HG03460 (cell line): ENCODE results near the gene MRAS.

Experiments
- ATAC-seq: cut with Tn5 transposase; IDR thresholded peaks from one replicate; pipeline ENCODE4 v1.9.1; 2021; ENCODE audit not compliant: unreplicated experiment

The MRAS gene

GRCh38 chr3:138347960-138348753 is at the start of gene MRAS:
Gene MRAS, plus strand, starts transcription at chr3:138348579. Its CDS starts 24,305 bp downstream, at chr3:138372884.
- ATAC-seq: no peak

- ATAC-seq: no peak
Observed at GRCh38 chr3:138300647-138301046, 47.7 kb upstream of the MRAS start.

- no peak for ATAC-seq
Observed at GRCh38 chr3:138303474-138303873, 44.9 kb upstream of the MRAS start.

GRCh38 chr3:138307899-138308298 is 40.5 kb upstream of the MRAS start:
- no peak for ATAC-seq

- ATAC-seq: no peak
Observed at GRCh38 chr3:138308783-138309182, 39.6 kb upstream of the MRAS start.

DNA sequence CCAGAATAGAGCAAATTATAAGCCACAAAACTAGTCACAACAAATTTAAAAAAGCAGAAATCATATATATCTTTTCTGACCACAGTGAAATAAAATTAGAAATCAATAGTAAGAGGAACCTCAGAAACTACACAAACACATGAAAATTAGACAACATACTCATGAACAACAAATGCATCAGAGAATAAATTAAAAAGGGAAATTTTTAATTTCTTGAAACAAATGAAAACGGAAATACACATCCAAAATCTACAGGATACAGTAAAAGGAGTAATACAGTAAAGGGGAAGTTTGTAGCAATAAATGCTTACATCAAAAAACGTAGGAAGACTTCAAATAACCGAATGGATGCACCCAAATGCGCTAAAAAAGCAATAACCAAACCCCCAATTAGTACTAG is 37.9 kb upstream of the MRAS start:
- ATAC-seq: no peak

DNA sequence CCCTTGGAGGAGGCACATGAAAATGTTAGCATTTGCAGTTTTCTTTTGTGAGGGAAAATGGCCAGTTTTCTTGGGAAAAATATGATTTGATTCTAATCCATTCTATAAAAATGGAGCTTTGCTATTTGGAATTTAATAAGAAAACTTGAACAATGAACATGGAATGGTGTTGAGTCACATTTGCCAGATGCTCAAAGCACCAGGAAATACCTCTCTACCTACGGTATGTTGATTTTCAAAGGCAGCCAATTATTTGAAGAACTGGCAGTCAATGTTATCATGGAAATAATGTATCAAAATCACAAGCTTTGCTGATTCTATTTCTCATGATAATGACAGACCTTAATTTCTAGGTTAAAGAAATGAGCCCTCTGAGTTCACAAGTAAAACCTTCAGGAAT is 33.6 kb upstream of the MRAS start:
- no peak for ATAC-seq

DNA sequence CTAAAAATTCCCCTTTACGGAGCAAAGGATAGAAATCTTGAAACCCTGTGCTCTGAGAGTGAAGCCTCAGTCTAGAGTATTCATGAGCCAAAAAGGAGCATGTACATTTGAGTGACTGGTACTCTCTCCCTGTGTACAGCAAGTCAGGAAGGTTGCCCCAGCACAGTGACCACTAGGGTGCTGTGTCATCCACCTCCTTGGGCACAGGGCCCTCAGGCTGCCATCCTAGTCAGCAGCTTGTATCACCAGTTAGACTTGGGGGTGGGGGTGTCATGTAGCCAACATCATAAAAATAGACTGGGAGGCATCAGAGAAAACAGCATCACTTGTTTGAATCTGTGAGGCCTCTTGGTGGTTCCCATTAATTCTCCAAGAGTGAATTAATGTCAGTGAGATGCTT is 30.7 kb upstream of the MRAS start:
- ATAC-seq: no peak

- no peak for ATAC-seq
Observed at GRCh38 chr3:138323971-138324370, 24.4 kb upstream of the MRAS start.

GRCh38 chr3:138325990-138326389 is 22.4 kb upstream of the MRAS start:
- no peak for ATAC-seq

DNA sequence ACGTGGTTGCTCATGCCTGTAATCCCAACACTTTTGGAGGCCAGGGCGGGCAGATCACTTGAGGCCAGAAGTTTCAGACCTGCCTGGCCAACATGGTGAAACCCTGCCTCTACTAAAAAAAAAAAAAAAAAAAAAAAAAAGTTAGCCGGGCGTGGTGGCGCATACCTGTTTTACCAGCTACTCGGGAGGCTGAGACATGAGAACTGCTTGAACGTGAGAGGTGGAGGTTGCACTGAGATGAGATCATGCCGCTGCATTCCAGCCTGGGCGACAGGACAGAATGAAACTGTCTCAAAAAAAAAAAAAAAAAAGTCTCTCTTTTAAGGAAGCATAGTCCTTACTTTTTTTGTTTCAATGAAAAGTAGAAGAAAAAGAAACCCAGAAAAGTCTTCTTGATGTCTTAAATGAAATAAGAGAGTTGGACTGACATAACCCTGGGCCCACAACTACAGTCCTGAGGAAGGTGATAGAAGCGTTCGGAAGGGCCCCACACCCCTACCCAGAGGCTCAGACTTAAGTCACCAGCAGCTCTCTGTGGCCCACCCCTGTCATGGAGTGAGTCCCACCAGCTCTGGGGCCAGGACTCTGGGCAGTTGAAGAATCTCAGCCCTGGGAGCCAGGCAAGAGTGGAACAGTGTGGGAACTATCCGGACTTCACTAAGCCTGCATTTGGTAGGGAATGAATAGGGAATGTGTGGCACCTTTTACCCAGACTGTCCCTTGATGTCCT is 21.3 kb upstream of the MRAS start:
- no peak for ATAC-seq

GRCh38 chr3:138327831-138328230 is 20.5 kb upstream of the MRAS start:
- no peak for ATAC-seq

DNA sequence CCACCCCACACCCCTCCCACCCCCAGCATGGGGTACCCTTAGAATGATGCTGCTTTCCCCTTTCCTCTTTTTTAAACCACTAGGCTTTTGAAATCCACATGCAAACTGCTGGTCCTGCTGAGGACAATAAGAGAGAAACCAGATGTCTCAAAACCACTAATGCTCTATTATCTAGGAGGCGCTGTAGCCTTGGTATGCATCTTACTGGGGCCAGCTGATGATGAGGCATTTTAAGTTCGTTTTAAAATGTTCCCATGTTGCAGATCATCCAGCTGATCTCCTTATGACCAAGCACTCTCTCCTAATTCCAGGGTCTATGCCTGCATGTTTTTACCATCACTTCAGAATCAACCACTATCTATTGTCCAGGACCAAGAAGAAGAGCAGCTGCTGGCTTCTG is 20.0 kb upstream of the MRAS start:
- ATAC-seq: no peak

- ATAC-seq: peak; percentile 76
Observed at GRCh38 chr3:138329127-138329983, 19.0 kb upstream of the MRAS start, which contains the start of gene NME9. Gene NME9, minus strand, starts transcription at chr3:138329851. Its CDS starts 516 bp downstream, at chr3:138329335.

DNA sequence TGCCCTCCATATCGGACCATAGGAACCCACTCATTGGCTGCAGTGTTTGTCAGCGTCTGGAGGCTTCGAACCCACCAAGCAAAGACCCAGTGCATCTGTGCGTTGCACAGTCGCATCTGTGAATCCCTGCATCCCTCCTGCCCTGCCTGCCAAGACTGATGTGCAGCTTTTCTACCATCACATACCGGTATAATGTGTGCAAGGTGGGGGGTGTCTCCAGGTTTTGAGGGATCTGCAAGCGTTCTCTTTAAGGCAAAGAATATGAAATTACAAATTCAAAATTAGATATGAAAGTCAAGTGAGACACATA is 18.4 kb upstream of the MRAS start:
- ATAC-seq: no peak

DNA sequence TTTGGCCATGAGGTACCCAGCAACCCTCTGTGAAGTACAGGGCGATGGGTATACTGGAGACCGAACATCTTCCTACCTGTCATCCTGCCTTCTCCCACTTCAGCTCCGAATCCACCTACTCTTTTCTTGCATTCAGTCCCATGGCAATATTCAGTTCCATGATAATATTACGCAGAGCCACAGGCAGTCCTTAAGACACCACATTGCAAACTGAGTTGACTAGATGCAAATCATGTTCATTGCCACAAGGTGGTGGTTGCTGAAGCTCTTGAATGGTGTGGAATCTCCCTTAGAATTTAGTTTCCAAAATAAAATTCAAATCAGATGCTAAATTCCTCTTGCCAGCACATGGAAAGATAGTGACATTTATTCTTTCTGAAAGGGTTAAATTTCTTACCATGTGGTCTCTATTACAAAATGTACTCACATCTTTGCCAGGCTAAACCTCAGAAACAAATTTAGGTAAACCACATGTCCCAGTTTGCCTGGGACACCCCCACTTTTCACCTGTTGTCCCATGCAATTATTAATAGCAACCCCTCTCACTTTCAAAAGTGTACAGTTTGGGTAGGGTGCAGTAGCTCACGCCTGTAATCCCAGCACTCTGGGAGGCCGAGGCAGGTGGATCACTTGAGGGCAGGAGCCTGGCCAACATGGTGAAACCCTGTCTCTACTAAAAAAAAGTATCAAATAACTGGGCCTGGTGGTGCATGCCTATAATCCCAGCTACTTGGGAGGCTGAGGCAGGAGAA is 17.1 kb upstream of the MRAS start:
- no peak for ATAC-seq

DNA sequence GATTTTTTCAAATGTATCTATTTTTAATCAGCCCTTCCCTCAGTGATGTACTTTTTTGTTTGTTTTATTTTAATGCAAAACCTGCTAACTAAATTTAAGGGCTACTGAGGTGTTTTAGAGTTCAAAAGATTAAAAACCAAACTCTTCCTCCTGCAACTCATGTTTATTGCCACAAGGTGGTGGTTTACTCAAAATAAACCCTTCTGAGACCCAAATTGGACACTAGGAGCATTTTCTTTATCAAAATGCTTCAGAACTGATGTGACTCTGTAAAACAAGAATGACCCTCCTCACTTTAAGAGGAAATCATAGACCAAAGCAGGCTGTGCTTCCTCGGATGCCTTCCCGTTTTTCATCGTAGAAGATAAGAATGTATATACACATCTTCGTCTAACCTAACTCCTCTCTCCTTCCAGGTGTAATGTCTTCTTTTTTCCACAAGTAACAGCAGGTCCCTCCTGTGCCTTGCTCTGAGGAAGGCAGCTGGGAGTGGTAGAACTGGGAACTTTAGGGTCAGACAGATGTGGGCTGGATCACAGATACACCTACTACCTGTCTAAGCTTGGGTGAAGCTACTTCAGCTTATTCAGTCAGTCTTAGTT is 15.8 kb upstream of the MRAS start:
- no peak for ATAC-seq

DNA sequence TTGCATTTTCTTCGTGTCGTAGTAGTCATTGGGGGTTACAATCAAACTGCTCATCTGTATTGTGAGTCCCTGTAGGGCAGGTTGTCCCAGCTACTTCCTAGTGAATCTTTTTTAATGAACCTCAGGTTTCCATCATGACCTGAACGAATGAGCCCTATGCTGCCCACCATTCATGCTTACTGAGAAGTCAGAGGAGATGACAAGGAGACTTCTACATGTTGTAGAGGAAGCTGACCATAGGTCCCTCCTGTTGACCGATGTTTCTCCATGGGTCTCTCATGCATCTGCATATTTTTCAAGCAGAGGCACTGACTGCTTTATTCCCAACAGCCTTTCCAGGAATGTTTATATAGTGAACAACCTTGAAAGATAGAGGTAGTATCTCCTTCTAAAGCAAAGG is 13.8 kb upstream of the MRAS start:
- no peak for ATAC-seq

- ATAC-seq: no peak
Observed at GRCh38 chr3:138336454-138336999, 11.9 kb upstream of the MRAS start.

- ATAC-seq: no peak
Observed at GRCh38 chr3:138338244-138338643, 10.1 kb upstream of the MRAS start.
